Keratinocyte (primary cell): ENCODE data around the gene APPL2.

Source experiments
- EZH2 ChIP-seq: IDR thresholded peaks from one replicate; pipeline ENCODE4 v1.6.1; 2012; ENCODE audit warnings: inconsistent platforms, mild to moderate bottlenecking, low read length, moderate library complexity
- TF ChIP-seq, protein P1 (sequence below), 3 experiments: IDR thresholded peaks in 1 of 3; conservative IDR thresholded peaks in 1 of 3; optimal IDR thresholded peaks in 1 of 3; 2 replicates in 2 of 3; 3 replicates in 1 of 3; pipeline versions ENCODE3 to v1.5.1; 2011; ENCODE audit warnings: low read length in 3 of 3, mild to moderate bottlenecking in 3 of 3, moderate library complexity in 2 of 3, control low read depth in 1 of 3, inconsistent platforms in 1 of 3; ENCODE audit not compliant: insufficient read depth in 2 of 3; ENCODE audit errors: extremely low read depth in 1 of 3

- TF ChIP-seq, protein P1, sequence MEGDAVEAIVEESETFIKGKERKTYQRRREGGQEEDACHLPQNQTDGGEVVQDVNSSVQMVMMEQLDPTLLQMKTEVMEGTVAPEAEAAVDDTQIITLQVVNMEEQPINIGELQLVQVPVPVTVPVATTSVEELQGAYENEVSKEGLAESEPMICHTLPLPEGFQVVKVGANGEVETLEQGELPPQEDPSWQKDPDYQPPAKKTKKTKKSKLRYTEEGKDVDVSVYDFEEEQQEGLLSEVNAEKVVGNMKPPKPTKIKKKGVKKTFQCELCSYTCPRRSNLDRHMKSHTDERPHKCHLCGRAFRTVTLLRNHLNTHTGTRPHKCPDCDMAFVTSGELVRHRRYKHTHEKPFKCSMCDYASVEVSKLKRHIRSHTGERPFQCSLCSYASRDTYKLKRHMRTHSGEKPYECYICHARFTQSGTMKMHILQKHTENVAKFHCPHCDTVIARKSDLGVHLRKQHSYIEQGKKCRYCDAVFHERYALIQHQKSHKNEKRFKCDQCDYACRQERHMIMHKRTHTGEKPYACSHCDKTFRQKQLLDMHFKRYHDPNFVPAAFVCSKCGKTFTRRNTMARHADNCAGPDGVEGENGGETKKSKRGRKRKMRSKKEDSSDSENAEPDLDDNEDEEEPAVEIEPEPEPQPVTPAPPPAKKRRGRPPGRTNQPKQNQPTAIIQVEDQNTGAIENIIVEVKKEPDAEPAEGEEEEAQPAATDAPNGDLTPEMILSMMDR (optimal IDR thresholded peaks at IDR 0.05 in 1 of 3, IDR thresholded peaks at IDR 0.05 in 1 of 3, conservative IDR thresholded peaks at IDR 0.05 in 1 of 3; ENCODE audit: extremely low read depth in 1 of 3, insufficient read depth in 2 of 3, low read length in 3 of 3): no peak
- TF ChIP-seq EZH2: no peak
Observed at GRCh38 chr12:105274571-105274970, 38.6 kb upstream of the APPL2 start.
